Measurements from ENCODE around the gene LONRF2.

DNA sequence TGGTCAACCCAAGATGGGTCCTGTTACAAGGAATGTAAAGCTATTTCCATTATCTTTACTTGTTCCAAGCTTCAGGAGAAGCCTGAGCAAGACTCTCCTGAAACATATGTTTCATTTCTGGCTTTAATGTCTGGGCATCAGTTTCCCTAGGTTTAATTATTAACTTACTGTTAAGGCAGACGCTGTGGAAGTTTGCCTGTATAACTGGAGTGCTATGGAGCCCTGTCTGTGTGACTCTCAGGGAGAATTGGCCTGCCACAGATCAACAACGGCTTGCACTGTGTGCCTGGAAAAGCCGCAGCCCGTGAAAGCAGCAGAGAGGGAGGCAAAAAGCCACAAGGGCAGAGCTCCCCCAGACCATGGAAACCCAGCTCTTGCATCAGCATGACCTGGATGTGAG lies 22.1 kb upstream of the LONRF2 start:
- TF ChIP-seq, protein P1, sequence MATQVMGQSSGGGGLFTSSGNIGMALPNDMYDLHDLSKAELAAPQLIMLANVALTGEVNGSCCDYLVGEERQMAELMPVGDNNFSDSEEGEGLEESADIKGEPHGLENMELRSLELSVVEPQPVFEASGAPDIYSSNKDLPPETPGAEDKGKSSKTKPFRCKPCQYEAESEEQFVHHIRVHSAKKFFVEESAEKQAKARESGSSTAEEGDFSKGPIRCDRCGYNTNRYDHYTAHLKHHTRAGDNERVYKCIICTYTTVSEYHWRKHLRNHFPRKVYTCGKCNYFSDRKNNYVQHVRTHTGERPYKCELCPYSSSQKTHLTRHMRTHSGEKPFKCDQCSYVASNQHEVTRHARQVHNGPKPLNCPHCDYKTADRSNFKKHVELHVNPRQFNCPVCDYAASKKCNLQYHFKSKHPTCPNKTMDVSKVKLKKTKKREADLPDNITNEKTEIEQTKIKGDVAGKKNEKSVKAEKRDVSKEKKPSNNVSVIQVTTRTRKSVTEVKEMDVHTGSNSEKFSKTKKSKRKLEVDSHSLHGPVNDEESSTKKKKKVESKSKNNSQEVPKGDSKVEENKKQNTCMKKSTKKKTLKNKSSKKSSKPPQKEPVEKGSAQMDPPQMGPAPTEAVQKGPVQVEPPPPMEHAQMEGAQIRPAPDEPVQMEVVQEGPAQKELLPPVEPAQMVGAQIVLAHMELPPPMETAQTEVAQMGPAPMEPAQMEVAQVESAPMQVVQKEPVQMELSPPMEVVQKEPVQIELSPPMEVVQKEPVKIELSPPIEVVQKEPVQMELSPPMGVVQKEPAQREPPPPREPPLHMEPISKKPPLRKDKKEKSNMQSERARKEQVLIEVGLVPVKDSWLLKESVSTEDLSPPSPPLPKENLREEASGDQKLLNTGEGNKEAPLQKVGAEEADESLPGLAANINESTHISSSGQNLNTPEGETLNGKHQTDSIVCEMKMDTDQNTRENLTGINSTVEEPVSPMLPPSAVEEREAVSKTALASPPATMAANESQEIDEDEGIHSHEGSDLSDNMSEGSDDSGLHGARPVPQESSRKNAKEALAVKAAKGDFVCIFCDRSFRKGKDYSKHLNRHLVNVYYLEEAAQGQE (IDR thresholded peaks at IDR 0.05; ENCODE audit: borderline replicate concordance in 1 of 2, low read depth in 1 of 2, low read length in 2 of 2): no peak
- TF ChIP-seq ZNF513 (CRISPR knock-in tag; conservative IDR thresholded peaks at IDR 0.05) (no peak), SMAD9 (CRISPR knock-in tag; IDR thresholded peaks at IDR 0.05) (no peak), CHD2 (IDR thresholded peaks at IDR 0.05; ENCODE audit: low read depth, low read length) (no peak)
